GM21528 (cell line): ENCODE measurements around the gene RCAN3.
"Not testable (repeated sequence)": the region's sequence is repeated elsewhere in the genome, so short reads cannot be mapped to it uniquely, and the experiment has no call there.

Experiments used
- ATAC-seq: cut with Tn5 transposase; IDR thresholded peaks from one replicate; pipeline ENCODE4 v1.9.1; 2021; ENCODE audit warnings: mild to moderate bottlenecking, moderate library complexity; ENCODE audit not compliant: unreplicated experiment, low FRiP score

RCAN3 gene

DNA sequence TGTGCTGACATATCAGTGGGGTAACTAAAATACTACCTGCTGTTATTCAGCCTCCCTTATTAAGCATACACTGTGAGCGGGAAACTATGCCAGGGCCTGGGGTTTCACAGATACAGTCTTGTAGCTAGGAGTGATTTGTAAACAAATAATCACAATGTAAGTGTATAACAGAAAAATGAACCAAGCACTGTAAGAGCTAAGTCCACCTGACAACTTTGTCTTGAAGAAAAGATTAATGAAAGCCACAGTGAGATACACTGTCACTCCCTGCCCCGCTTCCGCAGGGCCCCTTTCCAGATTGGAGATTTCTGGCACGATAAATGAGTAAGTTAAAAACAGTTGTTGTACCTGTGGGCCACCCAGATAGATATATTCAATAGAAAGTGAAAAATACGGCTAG, 4.8 kb downstream of the RCAN3 start:
- ATAC-seq = no peak

DNA sequence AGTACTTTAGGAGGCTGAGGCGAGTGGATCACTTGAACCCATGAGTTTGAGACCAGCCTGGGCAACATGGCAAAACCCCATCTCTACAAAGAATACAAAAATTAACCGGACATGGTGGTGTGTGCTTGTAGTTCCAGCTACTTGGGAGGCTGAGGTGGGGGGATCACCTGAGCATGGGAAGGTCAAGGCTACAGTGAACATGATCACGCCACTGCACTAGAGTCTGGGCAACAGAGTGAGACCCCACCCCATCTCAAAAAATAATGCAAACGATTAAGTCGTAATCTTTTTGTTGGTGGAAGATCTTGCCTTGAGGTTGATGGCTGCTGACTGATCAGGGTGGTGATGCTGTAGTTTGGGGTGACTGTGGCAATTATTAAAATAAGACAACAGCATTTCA, 6.3 kb downstream of the RCAN3 start:
- ATAC-seq = no peak

DNA sequence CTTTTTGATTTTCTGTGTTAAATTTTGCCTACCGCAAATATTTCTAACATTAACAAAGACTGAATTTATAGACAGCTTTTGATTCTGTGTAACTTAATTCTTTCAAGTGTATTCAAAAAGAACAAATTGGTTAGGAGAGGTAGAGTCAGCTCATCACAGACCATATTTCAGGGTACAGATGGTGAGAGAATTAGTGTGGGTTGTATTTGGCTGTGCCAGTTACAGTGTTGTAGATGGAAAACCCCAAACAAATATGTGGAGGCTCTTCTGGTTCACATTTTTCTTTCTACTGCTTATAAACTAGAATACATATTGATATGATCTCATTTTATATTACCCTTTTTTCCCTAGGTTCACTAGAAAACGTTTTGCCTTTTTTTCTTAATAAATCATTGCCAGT, 11.1 kb downstream of the RCAN3 start:
- no peak for ATAC-seq

DNA sequence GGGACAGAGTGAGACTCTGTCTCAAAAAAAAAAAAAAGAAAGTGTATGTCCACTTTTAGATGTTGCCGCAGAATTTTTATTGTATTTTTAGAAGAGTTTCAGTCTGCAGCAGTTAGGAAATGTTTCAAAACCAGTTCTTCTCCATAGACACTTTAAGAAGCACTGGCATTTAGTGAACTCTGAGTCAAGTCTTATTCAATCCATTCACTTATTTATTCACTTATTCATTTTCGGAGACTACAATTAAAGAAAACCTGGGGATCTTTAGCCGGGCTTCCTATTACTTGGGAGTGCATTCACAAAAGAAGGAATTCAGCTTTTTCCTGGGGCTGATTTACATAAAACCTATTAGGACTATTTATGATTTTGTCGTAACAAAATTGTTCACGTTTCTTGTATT, 12.3 kb downstream of the RCAN3 start:
- no peak for ATAC-seq

DNA sequence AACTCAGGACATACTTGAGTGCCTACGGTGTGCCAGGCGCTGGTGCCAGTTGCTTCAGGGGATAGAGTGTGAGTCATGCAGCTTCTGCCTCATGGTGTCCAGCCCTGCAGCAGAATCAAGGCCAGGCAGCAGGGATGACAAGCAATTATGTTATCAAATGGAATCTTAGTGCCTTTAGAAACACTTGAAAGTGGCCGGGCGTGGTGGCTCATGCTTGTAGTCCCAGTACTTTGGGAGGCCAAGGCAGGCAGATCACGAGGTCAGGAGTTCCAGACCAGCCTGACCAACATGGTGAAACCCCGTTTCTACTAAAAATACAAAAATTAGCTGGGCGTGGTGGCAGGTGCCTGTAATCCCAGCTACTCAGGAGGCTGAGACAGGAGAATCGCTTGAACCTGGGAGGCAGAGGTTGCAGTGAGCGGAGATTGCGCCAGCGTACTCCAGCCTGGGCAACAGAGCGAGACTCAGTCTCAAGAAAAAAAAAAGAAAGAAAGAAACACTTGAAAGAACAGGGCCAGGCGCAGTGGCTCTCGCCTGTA, 13.1 kb downstream of the RCAN3 start:
- ATAC-seq = not testable (repeated sequence)

DNA sequence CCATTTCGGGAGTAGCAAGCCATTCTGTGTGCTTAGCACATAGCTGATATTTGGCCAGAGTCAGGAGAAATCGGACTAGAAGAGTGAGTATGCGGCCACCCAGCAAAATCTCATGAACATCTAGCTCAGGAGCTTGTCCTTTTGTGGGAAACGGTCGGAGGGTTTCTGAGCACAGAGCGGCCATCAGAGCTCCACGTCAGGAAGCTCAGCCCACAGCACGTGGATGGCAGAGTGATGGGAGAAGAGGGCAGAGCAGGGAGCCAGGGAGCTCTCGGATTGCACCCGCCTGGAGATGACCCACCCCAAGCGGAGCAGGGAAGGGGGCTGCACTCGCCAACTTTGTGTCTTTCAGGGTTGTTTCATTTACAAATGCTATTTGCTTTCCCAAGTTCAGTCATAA, 13.9 kb downstream of the RCAN3 start:
- ATAC-seq = no peak

DNA sequence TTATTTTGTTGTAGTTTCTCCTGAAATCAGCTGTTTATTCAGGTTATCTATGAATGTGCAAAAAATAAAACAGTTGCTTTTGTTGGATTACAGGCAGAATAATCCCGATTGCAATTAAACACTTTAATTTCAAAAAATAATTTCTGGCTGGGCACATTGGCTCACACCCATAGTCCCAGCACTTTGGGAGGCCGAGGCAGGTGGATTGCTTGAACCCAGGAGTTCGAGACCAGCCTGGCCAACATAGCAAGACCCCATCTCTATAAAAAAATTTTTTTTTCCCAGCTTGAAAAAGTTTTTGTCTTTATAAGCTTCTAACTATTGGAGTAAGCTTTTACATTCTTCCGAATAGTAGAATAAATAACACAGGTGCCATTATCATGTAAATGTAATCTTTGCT, 15.3 kb downstream of the RCAN3 start:
- no peak for ATAC-seq

DNA sequence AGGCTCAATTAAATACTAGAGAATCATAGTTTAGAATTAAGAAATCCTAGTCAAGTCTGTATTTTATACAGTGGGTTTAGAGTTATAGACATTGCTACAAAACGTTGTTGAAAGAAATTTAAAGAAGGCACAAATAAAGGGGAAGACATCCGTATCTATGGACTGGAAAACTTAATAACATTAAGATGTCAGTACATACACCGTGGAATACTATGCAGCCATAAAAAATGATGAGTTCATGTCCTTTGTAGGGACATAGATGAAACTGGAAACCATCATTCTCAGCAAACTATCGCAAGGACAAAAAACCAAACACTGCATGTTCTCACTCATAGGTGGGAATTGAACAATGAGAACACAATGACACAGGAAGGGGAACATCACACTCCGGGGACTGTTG, 17.6 kb downstream of the RCAN3 start:
- not testable (repeated sequence) for ATAC-seq

DNA sequence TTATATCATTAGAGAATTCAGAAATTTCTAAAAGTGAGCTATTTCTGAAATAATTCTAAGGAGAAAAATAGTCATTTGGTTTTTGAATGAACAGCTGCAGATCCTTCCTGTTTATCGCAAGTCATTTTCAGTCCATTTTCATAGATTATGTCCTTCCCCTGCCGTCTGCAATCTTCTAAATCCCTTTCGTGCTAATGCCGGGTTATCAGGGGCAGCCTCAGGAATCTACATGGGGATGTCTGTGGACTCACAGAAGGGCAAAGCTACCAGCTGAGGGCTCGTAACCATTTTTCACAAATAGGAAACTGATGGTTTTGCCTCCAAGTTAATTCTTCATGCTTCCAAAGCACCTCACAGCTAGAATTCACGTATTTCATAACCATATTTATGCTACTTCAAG, 23.0 kb downstream of the RCAN3 start:
- no peak for ATAC-seq

DNA sequence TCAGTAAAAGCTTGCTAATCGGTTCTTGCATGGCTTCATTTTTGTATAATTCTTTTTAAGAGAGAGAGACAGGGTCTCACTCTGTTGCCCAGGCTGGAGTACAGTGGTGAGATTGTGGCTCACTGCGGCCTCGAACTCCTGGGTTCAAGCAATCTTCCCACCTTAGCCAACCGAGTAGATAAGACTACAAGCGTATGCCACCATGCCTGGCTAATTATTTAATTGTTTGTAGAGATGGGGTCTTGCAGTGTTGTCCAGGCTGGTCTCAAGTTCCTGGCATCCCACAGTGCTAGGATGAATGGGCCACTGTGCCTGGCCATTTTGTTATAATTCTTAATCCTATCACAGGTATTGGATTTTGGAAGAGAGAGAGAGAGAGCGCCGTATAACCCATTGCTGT, 23.4 kb downstream of the RCAN3 start:
- ATAC-seq = no peak

DNA sequence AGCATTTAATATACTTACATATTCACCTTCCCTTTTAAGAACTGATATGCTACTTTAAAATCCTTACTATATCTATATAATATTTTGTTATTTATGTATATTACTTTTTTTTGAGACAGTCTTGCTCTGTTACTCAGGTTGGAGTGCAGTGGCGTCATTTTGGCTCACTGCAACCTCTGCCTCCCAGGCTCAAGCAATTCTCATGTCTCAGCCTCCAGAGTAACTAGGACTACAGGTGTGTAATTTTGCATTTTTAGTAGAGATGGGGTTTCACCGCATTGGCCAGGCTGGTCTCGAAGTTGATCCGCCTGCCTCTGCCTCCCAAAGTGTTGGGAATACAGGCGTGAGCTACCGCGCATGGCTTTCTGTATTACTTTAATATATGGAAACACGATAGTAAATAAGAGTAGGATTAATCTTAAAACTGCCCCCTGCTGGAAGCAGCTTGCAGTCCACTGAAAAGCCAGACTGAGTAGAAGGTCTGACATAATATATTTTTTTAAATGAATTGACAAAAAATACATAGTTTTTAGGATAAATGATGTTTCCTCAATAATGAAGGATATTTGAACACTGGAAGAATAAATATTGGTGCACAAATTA, 24.4 kb downstream of the RCAN3 start:
- no peak for ATAC-seq

DNA sequence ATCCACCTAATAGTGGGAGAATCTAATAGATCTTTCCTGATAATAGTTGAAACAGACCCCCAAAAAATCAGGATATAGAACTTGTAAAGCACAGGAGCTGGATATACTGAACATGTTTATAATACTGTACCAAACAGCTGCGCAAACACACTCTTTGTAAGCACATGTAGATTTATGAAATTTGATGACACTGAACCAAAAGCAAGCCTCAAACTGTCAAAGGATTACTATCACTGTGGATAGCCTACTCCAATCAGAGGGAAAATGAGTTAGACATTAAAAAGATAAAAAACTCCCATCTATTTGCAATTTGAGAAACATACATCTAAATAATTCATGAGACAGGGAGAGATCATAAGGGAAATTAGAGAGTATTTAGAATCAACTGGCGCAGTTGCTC, 26.1 kb downstream of the RCAN3 start:
- no peak for ATAC-seq

DNA sequence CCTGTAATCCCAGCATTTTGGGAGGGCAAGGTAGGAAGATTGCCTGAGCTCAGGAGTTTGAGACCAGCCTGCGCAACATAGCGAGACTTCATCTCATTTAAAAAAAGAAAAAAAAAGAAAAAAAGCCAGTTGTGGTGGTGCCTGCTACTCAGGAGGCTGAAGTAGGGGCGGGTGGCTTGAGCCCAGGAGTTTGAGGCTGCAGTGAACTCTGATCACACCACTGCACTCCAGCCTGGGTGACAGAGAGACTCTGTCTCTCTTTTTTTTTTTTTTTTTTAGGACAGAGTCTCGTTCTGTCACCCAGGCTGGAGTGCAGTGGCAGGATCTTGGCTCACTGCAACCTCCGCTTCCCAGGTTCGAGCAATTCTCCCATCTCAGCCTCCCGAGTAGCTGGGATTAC, 26.7 kb downstream of the RCAN3 start:
- ATAC-seq = not testable (repeated sequence)

DNA sequence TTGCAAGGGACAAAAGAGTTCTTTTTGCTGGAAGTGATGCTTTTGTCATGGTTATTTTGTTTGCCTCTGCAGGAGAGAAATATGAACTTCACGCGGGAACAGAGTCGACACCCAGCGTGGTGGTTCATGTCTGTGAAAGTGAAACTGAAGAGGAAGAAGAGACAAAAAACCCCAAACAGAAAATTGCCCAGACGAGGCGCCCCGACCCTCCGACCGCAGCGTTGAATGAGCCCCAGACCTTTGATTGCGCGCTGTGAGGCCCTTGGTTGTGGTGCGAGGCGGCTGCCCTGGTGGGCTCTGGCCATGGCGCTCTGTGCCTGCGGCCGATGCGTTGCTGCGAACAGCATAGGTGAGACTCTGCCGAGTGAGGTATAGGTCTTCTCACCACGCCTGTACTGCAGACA, 32.4 kb downstream of the RCAN3 start:
- peak; percentile 60 for ATAC-seq

DNA sequence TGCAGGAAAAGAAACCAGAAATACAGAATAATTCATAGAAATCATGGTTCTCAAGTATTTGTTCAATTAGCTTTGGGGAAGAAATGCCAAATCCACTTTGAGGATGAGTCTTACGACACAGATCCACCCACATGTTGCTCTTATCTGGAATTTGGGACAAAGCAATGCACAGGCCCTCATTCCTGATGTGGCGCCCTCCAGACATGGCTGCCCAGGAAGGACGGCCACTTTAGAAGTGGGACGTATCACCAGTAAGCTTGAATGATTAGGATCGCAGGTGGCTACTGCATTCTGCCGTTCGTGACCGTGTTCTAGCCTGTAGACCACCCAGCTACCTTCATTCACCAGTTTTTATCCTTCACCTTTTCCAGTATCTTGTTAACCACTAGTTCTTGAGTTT, 33.1 kb downstream of the RCAN3 start:
- no peak for ATAC-seq

DNA sequence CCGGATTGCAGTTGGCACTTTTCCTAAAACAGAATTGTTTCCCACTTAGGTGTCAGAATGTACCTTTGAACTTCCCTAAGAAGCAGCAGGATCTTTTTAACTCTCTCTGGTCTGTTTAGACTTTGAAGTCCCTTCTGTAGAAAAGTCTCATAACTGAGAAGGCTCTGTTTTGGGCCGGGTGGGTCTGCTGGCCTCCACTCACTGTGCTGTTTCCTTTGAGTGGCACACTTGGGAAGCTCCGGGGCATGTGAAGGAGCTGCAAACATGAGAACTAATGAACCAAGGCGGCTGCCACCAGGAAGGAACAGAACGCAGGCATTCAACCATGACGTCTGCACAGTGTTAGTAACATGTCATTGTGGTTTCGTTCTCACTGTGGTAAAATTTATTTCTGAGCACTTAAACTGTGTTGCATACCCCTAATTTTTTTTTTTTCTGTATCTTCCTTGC, 33.8 kb downstream of the RCAN3 start:
- ATAC-seq = no peak

DNA sequence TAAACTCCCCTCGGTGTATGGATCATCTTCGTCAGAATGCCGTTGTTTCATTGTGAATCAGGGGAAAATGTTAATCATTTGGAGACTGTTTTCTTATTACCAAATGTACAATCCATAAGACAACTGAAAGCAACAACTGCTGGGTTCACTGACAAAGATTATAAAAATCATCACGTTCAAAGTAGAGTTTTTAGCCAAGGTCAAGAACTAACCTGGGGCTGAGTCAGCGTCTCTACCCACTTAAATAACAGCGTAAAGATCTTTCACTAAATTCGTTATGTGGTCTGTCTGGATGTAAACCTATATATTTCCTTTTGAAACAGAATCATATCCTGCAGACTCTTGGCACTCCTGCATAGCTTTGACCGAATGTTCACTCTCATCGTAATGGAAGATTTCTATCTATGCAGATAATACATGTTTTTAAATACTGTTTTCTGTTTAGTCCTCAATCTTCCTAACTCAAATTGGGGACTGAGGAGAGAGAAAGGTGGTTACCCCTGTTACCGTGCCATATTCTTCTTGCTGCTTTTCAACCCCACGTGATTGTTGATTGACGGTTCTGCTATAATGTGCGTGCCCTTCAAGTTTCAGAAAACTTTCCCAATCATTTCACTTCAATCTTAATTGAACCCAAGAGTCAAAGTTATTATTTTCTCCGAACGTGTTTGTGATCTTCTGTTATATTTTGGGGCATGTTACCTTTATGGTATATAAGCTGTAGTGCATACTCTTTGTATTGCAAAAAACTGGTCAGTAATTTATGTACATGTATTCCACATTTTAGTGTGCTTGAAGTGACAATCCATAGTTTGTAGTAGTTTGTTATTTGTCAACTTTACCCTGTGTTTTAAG, 37.6 kb downstream of the RCAN3 start:
- no peak for ATAC-seq

DNA sequence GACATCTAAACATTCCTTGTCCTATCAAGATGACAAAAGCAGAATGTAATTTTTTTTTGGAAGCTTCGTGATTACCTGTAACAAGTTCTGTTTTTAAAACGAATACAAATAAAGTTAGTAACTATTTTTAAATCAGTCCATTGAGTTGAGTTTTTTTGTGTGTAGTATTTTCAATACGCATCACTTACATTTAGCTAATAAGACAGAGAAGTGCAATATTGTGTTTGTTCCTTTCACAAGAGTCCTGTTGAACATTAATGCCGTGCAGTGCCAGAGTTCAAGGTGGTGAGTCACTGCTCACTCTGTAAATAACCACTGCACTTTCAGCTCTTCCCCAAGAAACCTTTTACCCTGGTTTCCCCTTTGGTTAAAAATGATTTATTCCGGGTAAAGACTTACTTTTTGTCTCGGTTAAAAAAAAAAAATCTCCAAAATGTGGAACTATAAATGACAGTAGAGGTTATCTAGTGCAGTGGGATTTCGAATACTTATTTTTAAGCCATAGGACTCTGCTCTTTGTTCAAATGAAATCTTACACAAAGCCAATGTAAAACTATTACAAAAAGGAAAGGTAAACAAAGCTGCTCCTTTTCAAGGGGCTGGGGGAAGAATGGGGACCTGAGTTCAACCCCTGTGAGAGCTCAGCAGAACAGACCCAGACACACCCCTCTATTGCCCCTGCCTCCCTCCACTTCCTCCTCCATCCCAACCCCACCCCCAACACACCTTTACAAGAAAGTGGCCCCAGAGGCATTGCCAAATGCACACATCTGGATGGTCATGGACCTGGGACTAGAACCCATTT, 38.5 kb downstream of the RCAN3 start:
- ATAC-seq = no peak

DNA sequence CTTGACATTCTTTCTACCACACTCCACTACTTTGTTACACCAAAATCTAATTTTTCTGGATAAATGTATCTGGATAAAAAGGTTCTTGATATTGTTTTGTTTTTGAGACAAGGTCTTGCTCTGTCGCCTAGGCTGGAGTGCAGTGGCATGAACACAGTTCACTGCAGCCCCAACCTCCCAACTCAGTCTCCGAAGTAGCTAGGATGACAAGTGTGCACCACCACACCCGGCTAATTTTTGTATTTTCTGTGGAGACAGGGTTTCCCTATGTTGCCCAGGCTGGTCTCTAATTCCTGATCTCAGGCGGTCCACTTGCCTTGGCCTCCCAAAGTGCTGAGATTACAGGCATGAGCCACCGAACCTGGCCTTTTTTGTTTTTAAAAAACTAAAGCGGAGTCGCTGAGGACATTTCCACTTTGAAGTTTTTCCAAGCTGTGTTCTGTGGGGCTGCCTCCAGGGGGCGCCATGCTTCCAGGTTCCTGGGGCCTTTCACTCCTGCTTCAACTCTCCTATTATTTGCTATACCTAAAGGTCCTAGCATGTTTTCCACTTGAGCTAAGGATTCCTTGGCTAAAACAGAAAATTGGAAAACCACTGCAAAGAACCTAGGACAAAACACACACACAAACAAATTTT, 39.2 kb downstream of the RCAN3 start:
- no peak for ATAC-seq

DNA sequence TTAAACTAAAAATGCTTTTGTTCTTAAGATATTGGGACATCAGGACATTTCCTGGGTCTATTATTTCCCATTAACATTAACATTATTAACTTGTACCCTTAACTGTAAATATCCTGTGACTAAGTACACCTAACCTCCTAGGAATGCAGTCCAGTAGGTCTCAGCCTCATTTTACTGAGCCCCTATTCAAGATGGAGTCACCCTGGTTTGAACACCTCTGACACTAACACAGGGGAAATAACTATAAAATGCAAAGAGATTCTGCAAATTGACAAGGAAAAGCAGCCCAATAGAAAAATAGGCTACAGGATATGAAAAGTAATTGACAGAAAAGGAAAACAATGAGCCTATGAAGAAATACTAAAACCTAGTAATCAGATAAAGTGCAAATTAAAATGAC, 41.6 kb downstream of the RCAN3 start:
- no peak for ATAC-seq

DNA sequence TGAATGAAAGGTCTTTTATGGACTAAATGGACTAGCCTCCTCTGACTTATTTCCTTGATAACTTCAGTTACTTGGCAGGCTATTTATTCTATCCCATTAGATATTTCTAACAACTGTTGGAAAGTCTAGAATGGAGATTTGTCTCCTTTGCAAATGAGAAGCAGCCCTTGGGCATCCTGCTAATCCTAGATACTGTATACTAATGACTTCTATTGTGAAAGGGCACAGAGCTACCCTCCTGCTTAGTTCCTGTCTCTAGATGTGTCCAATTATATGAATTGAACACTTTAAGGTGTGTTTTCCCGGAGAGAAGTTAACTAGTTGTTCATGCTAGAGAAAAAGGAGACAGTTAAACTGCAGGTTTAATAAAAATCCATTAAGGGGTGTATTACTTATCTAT, 43.0 kb downstream of the RCAN3 start:
- no peak for ATAC-seq
